Body of pancreas (tissue), 4 donors: Measurements from ENCODE around the gene SIL1.

Experiments used
- POLR2A ChIP-seq, 3 donors: fragments of 450-650 bp; IDR thresholded peaks; one replicate each; pipeline ENCODE4 v1.6.1; 2016; ENCODE audit warnings: antibody characterized with exemption in 3 of 3, mild to moderate bottlenecking in 2 of 3
- TF ChIP-seq, protein P1 (sequence below), 7 experiments: fragments of 450-650 bp in 4 of 7; fragments of 200-600 bp in 3 of 7; sonication (generic) in 3 of 7; IDR thresholded peaks; one replicate each; pipeline ENCODE4 v1.5.1; 2016 to 2019; ENCODE audit warnings: antibody characterized with exemption in 7 of 7

DNA sequence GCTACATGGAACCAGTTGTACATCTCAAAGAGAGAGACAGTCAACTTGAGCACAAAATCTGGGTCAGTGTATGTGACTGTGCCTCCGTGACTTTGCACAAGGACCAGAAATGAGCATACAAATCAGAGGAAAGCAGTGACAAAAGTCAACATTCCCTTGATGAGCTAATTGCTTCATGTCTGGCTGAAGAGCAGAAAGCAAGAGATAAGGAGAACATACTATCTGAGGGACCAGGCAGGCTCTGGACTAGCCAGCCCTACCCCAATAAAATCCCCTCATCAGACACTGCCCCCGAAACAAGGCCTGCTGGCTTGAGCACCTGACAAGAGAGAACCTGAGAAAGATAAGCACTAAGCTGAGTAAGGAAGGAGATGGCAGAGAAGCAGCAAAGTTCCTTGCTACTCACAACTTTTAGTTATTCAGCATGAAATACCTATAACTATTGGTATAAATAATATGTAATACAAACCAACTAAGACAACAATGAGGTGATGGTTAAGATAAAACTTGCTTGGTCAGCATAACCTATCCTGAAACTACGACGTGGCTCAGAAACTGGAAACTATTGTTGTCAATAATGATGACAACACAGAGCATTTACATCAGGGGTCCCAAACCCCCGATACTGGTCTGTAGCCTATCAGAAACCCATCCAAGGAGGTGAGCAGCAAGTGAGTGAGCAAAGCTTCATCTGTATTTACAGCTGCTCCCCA, 9.5 kb downstream of the SIL1 start:
- no peak for TF ChIP-seq POLR2A (IDR thresholded peaks at IDR 0.05)
- TF ChIP-seq, protein P1, sequence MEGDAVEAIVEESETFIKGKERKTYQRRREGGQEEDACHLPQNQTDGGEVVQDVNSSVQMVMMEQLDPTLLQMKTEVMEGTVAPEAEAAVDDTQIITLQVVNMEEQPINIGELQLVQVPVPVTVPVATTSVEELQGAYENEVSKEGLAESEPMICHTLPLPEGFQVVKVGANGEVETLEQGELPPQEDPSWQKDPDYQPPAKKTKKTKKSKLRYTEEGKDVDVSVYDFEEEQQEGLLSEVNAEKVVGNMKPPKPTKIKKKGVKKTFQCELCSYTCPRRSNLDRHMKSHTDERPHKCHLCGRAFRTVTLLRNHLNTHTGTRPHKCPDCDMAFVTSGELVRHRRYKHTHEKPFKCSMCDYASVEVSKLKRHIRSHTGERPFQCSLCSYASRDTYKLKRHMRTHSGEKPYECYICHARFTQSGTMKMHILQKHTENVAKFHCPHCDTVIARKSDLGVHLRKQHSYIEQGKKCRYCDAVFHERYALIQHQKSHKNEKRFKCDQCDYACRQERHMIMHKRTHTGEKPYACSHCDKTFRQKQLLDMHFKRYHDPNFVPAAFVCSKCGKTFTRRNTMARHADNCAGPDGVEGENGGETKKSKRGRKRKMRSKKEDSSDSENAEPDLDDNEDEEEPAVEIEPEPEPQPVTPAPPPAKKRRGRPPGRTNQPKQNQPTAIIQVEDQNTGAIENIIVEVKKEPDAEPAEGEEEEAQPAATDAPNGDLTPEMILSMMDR (IDR thresholded peaks at IDR 0.05): no peak
